HG02840 (cell line): ENCODE data around the gene PLEKHG4B.
"Not testable (repeated sequence)": the region's sequence is repeated elsewhere in the genome, so short reads cannot be mapped to it uniquely, and the experiment has no call there.

Source experiments
- ATAC-seq: cut with Tn5 transposase; IDR thresholded peaks from one replicate; pipeline ENCODE4 v1.9.1; 2021; ENCODE audit warnings: mild to moderate bottlenecking, moderate library complexity, moderate number of reproducible peaks; ENCODE audit not compliant: unreplicated experiment, low FRiP score

Gene PLEKHG4B

DNA sequence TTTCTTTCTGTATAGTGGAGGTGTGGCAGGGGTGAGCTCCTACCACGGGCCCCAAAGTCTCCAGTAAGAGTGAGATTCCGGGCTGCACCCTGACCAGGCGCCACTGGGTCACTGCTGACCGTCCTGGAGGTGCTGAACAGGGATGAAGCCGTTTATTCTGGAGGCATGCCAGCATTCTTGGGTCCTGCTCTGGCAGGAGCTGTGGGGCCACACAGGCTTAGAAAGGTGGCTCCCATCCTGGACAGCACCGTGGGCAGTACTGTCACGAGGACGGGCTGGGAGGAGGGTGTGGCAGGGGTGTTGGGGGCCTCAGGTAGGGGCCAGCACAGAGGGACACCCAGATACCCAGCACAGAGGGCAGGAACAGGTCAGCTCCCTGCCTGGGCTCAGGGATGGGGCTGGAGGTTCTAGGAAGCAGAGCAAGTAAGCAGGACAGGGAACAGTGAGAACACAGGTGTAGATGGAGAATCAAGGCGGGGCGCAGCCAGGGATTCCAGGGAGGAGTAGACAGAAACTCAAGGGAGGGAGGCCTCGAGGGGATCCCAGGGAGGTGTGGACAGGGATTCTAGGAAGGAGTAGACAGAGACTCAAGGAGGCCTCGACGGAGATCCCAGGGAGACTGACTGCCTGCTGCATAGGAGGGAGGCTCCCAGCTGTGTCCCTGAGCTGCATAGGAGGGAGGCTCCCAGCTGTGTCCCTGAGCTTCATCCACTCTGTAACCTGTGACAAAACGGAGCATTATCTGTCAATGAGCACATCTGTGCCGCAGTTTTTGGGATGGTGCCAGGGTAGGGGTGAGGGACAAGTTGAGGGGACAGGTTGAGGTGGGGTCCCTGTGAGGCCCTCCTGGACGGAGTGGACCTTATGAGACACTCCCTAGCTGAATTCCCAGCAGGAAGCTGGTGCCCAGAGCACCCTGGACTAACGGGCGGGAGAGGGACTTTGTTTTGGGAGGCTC lies 1.1 kb upstream of the PLEKHG4B start:
- no peak for ATAC-seq

DNA sequence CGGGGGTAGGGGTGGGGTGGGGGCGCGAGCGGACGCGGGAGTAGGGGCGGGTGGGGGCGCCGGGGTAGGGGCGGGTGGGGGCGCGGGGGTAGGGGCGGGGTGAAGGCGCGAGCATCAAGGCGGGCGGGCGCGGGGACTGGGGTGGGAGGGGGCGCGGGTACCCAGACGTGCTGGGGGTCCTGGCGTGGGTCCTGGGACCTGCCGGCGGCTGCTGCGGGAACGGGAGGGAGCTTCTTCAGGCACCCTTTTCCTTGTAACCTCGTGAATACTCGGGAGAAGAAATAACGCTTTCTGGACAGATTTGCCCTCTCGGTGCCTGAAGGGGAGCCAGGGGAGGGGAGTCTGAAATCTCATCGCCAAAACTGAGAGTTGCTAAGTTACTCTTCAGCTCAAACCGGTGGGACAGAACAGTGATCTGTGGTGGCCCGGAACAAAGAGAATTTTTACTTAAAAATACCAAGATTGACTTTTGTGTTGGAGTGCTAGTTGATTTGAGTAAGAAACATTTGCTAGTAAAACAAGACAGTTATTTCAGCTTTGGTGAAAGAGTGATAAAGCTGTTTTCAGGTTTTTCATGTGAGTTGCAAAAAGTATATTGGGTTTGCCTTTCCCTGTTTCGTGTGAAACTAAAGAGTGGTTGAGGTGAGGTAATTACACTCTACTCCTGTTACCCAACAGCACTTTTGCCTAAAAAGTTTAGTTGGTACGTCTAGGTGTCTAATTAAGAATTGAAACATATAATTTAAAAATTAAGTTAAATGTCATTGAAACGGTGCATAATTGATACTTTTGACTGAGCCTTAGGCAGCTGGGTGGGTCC lies 643 bp downstream of the PLEKHG4B start:
- ATAC-seq, result no peak

DNA sequence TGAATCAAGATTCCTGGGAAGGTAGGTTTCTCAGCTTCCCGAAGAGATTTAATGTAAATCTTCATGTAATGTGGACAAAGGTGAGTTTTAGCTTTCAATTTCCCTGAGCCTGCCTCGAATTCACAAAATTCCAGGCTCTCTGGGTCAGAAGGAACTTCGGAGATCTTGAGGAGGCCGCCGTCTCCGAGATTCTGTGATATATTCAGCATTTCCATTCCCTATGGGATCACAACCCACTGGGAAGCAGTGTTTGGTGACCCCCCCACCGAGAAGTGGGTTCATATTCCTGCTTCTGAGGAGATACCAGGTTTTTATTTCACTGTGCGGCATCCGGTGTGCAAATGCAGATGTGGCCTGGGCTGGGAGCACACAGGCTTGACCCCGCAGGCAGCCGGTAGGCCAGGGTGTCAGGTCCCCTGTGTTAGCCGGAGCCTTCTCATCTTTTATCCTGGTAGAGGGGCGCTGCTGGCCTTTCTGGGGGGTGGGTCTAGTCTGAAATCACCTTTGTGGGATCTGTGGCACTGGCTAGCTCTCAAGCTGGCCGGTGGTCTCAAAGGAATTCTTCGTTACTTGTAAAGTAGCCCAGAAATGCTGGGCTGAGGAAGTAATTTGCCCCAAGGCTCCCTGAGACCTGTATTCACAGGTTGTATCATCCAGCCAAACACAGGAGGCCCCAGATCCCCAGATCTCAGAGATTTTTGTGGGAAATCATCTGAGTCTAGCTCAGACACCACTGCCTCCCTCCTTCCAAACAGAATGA lies 1.4 kb downstream of the PLEKHG4B start:
- ATAC-seq, result no peak

DNA sequence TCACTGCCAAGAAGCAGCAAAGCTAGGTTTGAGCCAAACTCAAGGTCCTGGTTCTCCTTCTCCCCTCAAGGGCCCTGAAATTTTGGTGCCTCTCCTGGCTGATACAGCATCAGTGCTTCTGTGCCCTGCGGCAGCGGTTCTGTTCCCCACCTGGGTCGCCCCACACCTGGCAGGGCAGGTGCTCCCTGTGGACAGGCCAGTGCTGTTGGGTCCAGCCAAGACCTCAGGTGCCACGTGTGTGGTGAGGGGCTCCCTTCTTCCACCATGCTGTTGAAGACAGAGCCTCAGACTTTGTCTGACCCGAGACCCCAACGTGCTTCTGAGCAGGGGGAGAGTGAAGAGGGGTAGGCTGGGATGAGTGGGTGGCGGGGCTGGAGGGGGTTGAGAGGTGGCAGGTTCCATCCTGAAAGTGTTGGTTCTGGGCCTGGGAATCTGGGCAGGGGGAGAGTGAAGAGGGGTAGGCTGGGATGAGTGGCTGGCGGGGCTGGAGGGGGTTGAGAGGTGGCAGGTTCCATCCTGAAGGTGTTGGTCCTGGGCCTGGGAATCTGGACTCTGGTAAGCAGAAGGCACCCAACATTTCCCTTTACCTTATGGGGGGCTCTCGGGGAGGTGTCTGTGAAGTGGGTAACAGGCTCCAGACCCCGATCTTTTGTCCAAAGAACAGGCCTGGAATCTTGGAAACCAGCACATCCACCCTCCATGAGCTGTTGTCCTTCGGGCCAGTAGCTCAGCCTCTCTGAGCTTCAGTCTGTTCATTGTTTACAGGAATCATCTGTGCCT lies 2.3 kb downstream of the PLEKHG4B start:
- no peak for ATAC-seq

DNA sequence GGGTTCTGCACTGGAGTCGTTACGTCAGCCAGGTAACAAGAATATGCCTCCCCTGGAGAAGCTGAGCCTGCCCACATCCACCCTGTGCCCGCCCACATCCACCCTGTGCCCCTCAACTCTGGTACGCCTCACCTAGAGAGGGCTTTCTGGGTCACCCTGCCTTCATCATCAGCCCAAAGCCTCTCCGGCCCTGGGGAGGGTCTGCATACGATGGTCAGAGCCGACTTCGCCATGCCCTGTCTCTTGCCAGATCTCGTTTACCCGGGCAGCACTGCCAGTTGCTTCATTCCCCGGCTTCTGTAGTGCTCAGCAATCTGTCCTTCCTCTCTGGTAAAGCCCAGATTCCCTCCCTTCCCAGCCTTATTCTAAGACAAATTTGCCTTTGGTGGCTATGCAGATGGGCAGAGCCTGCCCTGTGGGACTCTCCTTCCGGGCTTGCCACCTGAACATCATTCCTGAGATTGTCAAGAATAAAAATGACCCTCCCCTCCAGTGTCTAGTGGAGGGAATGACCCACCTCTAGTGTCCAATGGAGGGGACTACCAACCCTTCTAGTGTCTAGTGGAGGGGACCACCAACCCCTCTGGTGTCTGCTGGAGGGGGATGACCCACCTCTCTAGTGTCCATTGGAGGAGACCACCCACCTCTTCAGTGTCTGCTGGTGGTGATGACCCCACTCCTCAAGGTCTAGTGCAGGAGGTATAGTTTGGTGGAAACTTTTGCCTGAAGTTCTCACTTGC lies 3.4 kb downstream of the PLEKHG4B start:
- ATAC-seq, result no peak

DNA sequence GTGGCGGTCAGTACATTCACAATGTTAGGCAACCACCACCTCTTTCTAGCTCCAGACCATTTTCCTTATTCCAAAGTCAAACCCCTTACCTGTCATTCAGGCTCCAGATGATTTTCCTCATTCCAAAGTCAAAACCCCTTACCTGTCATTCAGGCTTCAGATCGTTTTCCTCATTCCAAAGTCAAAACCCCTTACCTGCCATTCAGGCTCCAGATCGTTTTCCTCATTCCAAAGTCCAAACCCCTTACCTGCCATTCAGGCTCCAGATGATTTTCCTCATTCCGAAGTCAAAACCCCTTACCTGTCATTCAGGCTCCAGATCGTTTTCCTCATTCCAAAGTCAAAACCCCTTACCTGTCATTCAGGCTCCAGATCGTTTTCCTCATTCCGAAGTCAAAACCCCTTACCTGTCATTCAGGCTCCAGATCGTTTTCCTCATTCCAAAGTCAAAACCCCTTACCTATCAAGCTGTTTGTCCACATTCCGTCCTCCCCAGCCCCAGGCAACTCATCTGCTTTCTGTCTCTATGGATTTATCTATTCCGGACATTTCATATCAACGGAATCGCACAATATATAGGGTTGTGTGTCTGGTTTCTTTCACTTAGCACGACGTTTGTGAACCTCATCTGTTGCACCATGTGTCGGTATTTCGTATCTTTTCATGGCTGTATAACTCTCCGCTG lies 5.2 kb downstream of the PLEKHG4B start:
- ATAC-seq, result no peak

DNA sequence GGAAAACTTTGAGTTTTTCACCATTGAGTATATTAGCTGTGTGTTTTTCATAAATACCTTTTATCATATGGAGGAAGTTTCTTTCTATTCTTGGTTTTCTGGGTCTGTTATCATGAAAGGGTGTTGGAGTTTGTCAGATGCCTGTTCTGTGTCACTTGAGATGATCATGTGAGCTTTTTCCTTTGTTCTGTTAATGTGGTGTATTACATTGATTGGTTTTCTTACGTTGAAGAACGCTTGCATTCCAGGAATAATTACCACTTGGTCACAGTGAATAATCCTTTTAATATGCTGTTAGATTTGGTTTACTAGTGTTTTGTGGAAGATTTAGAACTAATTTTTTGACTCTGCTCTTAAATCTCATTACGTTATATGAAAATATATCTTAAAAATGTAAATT lies 7.8 kb downstream of the PLEKHG4B start:
- no peak for ATAC-seq

DNA sequence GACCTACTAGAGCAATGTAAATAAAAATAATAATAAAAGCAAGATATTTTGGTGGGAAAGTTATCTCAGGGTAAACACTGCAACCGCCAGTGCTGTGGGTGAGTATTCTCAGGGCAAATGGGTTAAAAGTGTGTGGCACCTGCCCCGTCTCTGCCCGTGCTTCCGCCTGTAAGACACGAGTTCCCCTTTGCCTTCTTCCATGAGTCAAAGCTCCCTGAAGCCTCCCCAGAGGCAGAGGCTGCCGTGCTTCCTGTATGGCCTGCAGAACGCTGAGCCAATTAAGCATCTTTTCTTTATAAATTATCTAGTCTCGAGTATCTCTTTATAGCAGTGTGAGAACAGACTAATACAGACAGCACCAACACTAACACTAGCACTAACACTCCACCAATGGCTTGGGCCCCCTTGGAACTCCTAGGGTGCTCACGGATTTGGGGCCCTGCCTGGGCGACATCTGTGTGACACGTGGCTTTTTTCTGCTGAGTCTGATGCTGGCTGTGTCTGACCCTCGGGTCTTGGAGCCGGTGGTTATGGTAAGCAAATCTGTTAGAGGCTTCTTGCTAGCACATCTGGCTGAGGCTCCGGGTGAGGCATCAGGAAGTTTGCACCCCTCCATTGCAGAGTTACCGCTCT lies 10.6 kb downstream of the PLEKHG4B start:
- ATAC-seq, result no peak

DNA sequence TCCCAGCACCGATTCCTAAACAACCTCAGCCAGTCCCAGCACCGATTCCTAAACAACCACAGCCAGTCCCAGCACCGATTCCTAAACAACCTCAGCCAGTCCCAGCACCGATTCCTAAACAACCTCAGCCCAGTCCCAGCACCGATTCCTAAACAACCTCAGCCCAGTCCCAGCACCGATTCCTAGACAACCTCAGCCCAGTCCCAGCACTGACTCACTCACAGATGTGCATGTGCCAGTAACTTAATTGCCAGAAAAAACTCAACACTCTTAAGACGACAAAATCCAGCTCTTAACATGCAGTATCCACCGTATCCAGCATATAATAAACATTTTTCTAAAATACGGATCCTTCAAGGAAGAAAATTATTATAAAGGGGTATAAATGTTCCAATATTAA lies 12.1 kb downstream of the PLEKHG4B start:
- ATAC-seq, result not testable (repeated sequence)

DNA sequence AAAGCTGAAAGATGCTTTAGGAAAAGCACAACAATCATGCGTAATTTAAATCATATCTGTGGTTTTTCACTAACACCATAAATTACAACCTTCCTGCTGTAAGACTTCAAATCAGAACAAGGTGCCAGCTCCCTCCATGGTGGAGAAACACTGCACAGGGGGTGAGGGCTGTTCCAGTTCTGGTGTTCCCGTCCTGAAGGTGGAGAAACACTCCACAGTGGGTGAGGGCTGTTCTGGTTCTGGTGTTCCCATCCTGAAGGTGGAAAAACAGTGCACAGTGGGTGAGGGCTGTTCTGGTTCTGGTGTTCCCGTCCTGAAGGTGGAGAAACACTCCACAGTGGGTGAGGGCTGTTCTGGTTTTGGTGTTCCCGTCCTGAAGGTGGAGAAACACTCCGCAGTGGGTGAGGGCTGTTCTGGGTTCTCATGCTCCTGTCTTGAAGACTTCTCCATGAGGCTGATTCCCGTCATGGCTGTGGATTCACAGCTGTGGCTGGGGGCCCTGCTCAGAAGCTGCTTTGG lies 12.9 kb downstream of the PLEKHG4B start:
- no peak for ATAC-seq

DNA sequence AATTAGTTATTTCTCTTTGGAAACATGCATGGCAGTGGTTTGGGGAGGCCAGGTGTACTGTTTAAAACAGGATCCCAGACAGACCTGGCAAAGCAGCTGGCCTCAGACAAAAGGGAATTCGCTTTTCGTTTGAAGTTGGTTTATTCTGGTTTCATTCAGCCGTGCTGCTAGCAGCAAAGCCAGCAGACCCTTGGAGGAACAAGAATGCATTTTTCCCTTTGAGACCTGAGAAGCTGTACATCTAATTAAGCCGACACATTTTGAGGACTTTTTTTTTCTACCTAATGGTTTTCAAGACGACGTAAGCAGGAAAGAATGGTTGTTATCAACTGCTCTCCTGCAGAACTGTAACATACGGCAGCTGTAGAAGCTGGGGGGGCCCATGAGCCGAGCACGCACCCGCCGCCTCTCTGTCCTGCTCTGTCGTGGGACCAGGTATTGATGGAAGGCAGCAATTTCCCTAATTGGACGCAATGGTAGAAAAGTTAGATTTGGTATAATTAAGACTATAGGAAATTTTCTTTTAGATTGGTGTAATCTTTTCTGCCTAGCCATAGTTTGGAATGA lies 13.6 kb downstream of the PLEKHG4B start:
- ATAC-seq, result no peak

DNA sequence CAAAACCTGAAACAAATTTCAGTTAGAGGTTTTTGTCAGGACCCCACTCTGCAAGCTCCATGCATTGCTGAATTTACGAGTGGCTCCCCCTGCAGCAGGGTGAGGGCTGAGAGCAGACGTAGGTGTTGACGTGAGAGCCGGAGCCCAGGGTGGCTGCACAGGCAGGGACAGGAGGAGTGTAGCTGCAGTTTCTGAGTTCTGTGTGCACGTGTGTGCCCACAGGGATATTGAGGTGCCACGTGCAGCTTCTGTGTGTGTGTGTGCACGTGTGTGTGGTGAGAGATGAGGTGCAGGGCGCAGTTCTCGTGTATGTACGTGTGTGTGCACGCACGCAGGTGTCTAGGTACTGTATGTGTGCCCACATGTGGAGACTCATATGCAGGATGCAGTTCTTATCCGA lies 14.6 kb downstream of the PLEKHG4B start:
- no peak for ATAC-seq

DNA sequence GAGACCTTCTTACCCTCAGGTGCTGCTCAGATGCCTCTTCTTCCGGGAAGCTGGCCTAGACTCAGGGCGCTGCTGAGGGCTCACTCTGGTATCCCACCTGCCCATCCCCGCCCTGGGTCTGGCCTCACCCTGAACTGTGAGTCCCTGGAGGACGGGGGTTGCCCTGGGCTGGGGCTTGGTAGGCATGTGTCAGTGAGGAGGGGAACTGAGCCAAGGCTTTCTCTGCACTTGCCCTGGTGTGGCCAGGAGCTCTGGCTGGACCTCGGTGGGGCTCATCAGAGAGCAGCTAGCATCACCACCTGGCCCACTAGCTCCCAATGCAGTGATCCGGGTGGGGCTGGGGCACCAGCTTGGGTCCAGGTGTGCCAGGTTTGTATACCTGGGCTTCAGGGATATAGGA lies 15.6 kb downstream of the PLEKHG4B start:
- no peak for ATAC-seq

DNA sequence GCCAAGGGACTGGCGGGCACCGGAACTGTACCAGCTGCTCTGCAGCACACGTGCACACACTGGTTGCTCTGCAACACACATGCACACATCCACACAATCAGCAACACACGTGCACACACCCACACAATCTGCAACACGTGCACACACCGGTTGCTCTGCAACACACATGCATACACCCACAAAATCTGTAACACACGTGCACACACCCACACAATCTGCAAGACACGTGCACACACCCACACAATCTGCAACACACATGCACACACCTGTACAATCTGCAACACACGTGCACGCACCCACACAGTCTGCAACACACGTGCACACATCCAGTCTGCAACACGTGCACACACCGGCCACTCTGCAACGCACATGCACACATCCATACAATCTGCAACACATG lies 17.9 kb downstream of the PLEKHG4B start:
- ATAC-seq, result no peak

DNA sequence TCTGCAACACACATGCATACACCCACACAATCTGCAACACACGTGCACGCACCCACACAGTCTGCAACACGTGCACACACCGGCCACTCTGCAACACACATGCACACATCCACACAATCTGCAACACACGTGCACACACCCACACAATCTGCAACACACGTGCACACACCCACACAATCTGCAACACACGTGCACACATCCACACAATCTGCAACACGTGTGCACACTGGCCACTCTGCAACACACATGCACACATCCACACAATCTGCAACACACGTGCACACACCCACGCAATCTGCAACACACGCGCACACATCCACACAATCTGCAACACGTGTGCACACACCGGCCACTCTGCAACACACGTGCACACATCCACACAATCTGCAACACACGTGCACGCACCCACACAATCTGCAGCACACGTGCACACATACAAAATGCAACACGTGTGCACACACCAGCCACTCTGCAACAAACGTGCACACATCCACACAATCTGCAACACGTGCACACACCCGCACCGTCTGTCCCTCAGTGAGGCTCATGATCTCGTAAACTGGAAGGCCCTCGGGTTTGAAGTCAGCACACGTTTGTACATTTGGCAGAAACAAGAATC lies 18.4 kb downstream of the PLEKHG4B start:
- no peak for ATAC-seq

DNA sequence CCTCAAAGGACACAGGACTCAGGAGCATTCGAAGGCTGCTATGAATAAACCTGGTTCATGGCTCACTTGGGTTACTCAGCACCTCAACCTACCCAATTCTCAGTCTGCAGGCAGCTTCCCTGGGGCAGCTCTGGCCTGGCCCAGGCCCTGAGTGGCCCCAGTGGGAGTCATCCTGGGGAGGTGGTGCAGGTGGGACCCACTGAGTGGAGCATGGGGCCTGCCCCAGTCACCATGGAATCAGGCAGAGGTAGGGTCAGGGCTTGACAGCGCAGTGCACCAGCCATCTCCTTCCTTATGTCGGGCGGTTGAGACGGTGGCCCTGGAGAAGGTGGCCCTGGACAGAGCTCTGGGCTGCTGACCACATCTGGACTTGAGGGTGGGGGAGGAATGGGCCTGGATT lies 19.2 kb downstream of the PLEKHG4B start:
- ATAC-seq, result no peak

DNA sequence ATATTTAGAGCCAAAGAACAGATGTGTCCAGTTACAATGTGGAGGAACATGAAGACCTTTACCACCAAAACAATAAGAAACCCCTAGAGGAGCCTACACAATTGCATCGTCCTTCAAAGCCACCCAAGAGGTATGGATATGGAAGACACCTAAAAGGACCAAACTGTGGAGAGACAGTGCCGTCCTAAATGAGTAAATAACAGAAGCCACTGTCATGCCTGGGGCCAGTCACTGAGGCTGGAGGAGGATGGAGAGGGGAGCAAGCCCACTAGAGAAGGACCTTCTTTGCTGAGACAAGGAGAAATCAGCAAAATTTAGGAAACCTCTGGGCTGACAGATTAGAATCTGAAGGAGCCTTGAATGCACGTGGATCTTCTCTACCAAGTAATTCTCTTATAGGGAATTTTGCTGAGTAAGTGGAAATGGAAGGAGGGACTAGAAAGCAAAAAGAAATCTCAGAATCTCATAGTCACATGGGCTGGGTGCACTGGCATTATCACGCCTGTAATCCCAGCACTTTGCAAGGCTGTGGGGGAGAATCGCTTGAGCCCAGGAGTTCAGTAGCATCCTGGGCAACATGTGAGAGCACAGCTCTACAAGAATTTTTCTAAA lies 27.6 kb downstream of the PLEKHG4B start:
- ATAC-seq, result no peak
